GM21529 (cell line): ENCODE data around the gene MACROD2.
A peak's percentile ranks its signal among the peaks of the same experiment; 100 is the strongest.

Source experiments
- ATAC-seq: cut with Tn5 transposase; IDR thresholded peaks from one replicate; pipeline ENCODE4 v1.9.1; 2021; ENCODE audit not compliant: unreplicated experiment

MACROD2 gene

GRCh38 chr20:15895560-15896084 lies 1900.3 kb downstream of the MACROD2 start:
- peak; percentile 87 for ATAC-seq

- ATAC-seq, result no peak
Measured at GRCh38 chr20:15899967-15900366, 1904.7 kb downstream of the MACROD2 start.

- ATAC-seq, result no peak
Measured at GRCh38 chr20:15900443-15900842, 1905.1 kb downstream of the MACROD2 start.

GRCh38 chr20:15902493-15902892 lies 1907.2 kb downstream of the MACROD2 start:
- ATAC-seq, result no peak

GRCh38 chr20:15905661-15906060 lies 1910.3 kb downstream of the MACROD2 start:
- no peak for ATAC-seq

GRCh38 chr20:15909995-15910394 lies 1914.7 kb downstream of the MACROD2 start:
- ATAC-seq, result no peak

GRCh38 chr20:15911581-15911980 lies 1916.3 kb downstream of the MACROD2 start:
- ATAC-seq, result no peak

GRCh38 chr20:15913391-15914025 lies 1918.2 kb downstream of the MACROD2 start:
- no peak for ATAC-seq

GRCh38 chr20:15916623-15917022 lies 1921.3 kb downstream of the MACROD2 start:
- no peak for ATAC-seq

GRCh38 chr20:15917283-15917682 lies 1922.0 kb downstream of the MACROD2 start:
- ATAC-seq, result no peak

GRCh38 chr20:15918631-15919030 lies 1923.3 kb downstream of the MACROD2 start:
- ATAC-seq, result no peak

- no peak for ATAC-seq
Measured at GRCh38 chr20:15919118-15919517, 1923.8 kb downstream of the MACROD2 start.

- no peak for ATAC-seq
Measured at GRCh38 chr20:15921930-15922329, 1926.6 kb downstream of the MACROD2 start.

- ATAC-seq, result peak; percentile 31
Measured at GRCh38 chr20:15922556-15922955, 1927.2 kb downstream of the MACROD2 start.

GRCh38 chr20:15923030-15923776 lies 1927.9 kb downstream of the MACROD2 start:
- ATAC-seq, result peak; percentile 80

GRCh38 chr20:15924556-15924955 lies 1929.2 kb downstream of the MACROD2 start:
- no peak for ATAC-seq

- no peak for ATAC-seq
Measured at GRCh38 chr20:15925376-15925775, 1930.1 kb downstream of the MACROD2 start.

- no peak for ATAC-seq
Measured at GRCh38 chr20:15927893-15928650, 1932.8 kb downstream of the MACROD2 start.

- ATAC-seq, result no peak
Measured at GRCh38 chr20:15928946-15929345, 1933.6 kb downstream of the MACROD2 start.

GRCh38 chr20:15930311-15931305 lies 1935.3 kb downstream of the MACROD2 start:
- no peak for ATAC-seq
